T-cell (primary cell): Measurements from ENCODE around the gene PLAAT2. TPM values are rescaled to one million over a fixed set of nuclear protein-coding genes. Genes with fewer than 3 reads are reported as not detected.

ENCODE experiments used
- ATAC-seq, 4 experiments: fragments of 200-7000 bp in 3 of 4; fragments of 150-1000 bp in 1 of 4; cut with Tn5 transposase; replicated peaks in 1 of 4; 1 replicate in 3 of 4; 2 replicates in 1 of 4; pipeline ENCODE4 v1.10.0; 2021; ENCODE audit warnings: moderate library complexity in 3 of 4, mild to moderate bottlenecking in 2 of 4, moderate number of reproducible peaks in 1 of 4
- CTCF ChIA-PET, 2 donors: fragments of 300-600 bp; sonication (Branson Sonifier 250); formaldehyde crosslinking; loops; one replicate each; lab custom pipeline; 2022; ENCODE audit warnings: antibody characterized with exemption in 2 of 2; lab: Charles Lee
- POLR2A ChIA-PET, 2 donors: fragments of 300-600 bp; sonication (Branson Sonifier 250); formaldehyde crosslinking; loops; one replicate each; lab custom pipeline; 2022; ENCODE audit warnings: antibody characterized with exemption in 2 of 2; lab: Charles Lee
- DNase-seq, 35 experiments: peaks; one replicate each; pipeline versions ENCODE4 v3.0.0 to v3.0.0-alpha.2; 2013 to 2023
- H3K27ac ChIP-seq: one replicate; pipeline ENCODE4 v1.5.1; 2013; ENCODE audit warnings: low read length
- H3K27me3 ChIP-seq, 2 experiments: replicated peaks in 1 of 2; 1 replicate in 1 of 2; 2 replicates in 1 of 2; pipeline versions ENCODE4 v1.6.1 to v1.7.0; 2013; ENCODE audit warnings: low read length in 1 of 2, mixed read lengths in 1 of 2; ENCODE audit not compliant: control insufficient read depth in 2 of 2, insufficient read depth in 2 of 2; ENCODE audit errors: extremely low read depth in 1 of 2
- H3K36me3 ChIP-seq, 2 donors: 1 replicate in 1 of 2; 2 replicates in 1 of 2; pipeline versions ENCODE4 v1.6.1 to v1.7.0; 2013; ENCODE audit warnings: low read length in 1 of 2; ENCODE audit not compliant: control insufficient read depth in 2 of 2, insufficient read depth in 1 of 2; ENCODE audit errors: extremely low read depth in 1 of 2
- H3K4me1 ChIP-seq, 2 experiments: 1 replicate in 1 of 2; 2 replicates in 1 of 2; pipeline versions ENCODE4 v1.6.1 to v1.7.0; 2013; ENCODE audit warnings: low read length in 2 of 2, mixed read lengths in 1 of 2; ENCODE audit not compliant: insufficient read depth in 2 of 2, control insufficient read depth in 1 of 2; ENCODE audit errors: extremely low read depth in 1 of 2
- H3K4me3 ChIP-seq, 2 donors: 1 replicate in 1 of 2; 2 replicates in 1 of 2; pipeline versions ENCODE4 v1.5.1 to v1.7.0; 2013; ENCODE audit warnings: mild to moderate bottlenecking in 2 of 2, low read length in 1 of 2, moderate library complexity in 1 of 2; ENCODE audit not compliant: control insufficient read depth in 1 of 2; ENCODE audit errors: extremely low read depth in 1 of 2
- H3K9me3 ChIP-seq: 2 replicates; pipeline ENCODE4 v1.7.0; 2013
- H3K27ac Mint-ChIP-seq, 2 donors: one replicate each; pipeline ENCODE4 v1.8.0; 2020 to 2021; ENCODE audit warnings: mild to moderate bottlenecking in 2 of 2, mixed read lengths in 2 of 2
- H3K27me3 Mint-ChIP-seq, 2 donors: one replicate each; pipeline ENCODE4 v1.8.0; 2021 to 2022; ENCODE audit warnings: mixed read lengths in 2 of 2
- H3K36me3 Mint-ChIP-seq: one replicate; pipeline ENCODE4 v1.8.0; 2021; ENCODE audit warnings: mixed read lengths
- H3K4me1 Mint-ChIP-seq, 3 donors: one replicate each; pipeline ENCODE4 v1.8.0; 2020 to 2022; ENCODE audit warnings: mixed read lengths in 3 of 3, mild to moderate bottlenecking in 1 of 3
- H3K4me3 Mint-ChIP-seq, 3 donors: one replicate each; pipeline ENCODE4 v1.8.0; 2020 to 2022; ENCODE audit warnings: mild to moderate bottlenecking in 3 of 3, mixed read lengths in 3 of 3, moderate library complexity in 3 of 3
- H3K9me3 Mint-ChIP-seq, 3 donors: one replicate each; pipeline ENCODE4 v1.8.0; 2020 to 2022; ENCODE audit warnings: mixed read lengths in 3 of 3
- WGBS: methylation state at CpG from one replicate; pipeline ENCODE4 v1.1.5; 2013; ENCODE audit warnings: missing lambda C conversion rate; ENCODE audit not compliant: insufficient coverage; 5-methylcytosine and 5-hydroxymethylcytosine counted together
- total RNA-seq, 35 experiments: library from RNA in 6 of 35; stranded (reverse) in 6 of 35; fragments of 120-200 nt in 1 of 35; gene quantifications; one replicate each; pipeline versions ENCODE4 v1.2.1 to v1.2.4 and lab custom pipeline; 2013 to 2026

Gene PLAAT2
- total RNA-seq, 5 donors from 2014 or later (not counting 1 experiment from before 2014, with no cell fraction given) = 0.51 to 0.53 TPM; not detected in 3

GRCh38 chr11:63511048-63511748, 52.0 kb downstream of the PLAAT2 start:
- peaks cover 0 to 2% of the 10 kb centered on the region in 2 experiments for H3K4me1 ChIP-seq
- no peak overlapping the region for H3K4me3 ChIP-seq
- no peak overlapping the region for H3K27ac ChIP-seq
- no peak for DNase-seq
- H3K4me1 Mint-ChIP-seq = peaks cover 0 to 9% (median 4%) of the 10 kb centered on the region in 3 donors
- no peaks in the 10 kb centered on the region for H3K9me3 ChIP-seq
- WGBS = 91% methylated on average over 11 of the region's 11 CpGs
- peaks cover 0 to 5% of the 10 kb centered on the region in 2 experiments for H3K27me3 ChIP-seq
- ChIA-PET POLR2A (interaction anchor here in 1 of 2 donors (0.7 kb wide), 1 partner anchor 1494 kb away, joined by 3 read pairs; no protein-coding TSS in a partner anchor), CTCF (no interaction called here)
- ATAC-seq = no peak
- H3K9me3 Mint-ChIP-seq = no peaks in the 10 kb centered on the region
- no peaks in the 10 kb centered on the region for H3K36me3 ChIP-seq
- no peak overlapping the region for H3K27ac Mint-ChIP-seq
- no peak overlapping the region for H3K4me3 Mint-ChIP-seq
- no peaks in the 10 kb centered on the region for H3K27me3 Mint-ChIP-seq
- no peaks in the 10 kb centered on the region for H3K36me3 Mint-ChIP-seq

- CTCF ChIA-PET = no interaction called here
- no peaks in the 10 kb centered on the region for H3K36me3 Mint-ChIP-seq
- H3K27ac Mint-ChIP-seq = no peak overlapping the region
These were observed 52.7 kb downstream of the PLAAT2 start for GRCh38 chr11:63510360-63511047.

GRCh38 chr11:63508745-63509144, 54.4 kb downstream of the PLAAT2 start:
- WGBS = 90% methylated on average over 4 of the region's 12 CpGs
- peaks cover 0 to 7% of the 10 kb centered on the region in 2 experiments for H3K4me1 ChIP-seq

More at GRCh38 chr11:63510360-63511047, 52.7 kb downstream of the PLAAT2 start:
- H3K27me3 ChIP-seq = peaks cover 0 to 5% of the 10 kb centered on the region in 2 experiments
- H3K27ac ChIP-seq = no peak overlapping the region
- POLR2A ChIA-PET = interaction anchor here in 1 of 2 donors (0.6 kb wide), 1 partner anchor 172 kb away, joined by 11 read pairs; no protein-coding TSS in a partner anchor
- DNase-seq (no peak), ATAC-seq (no peak)
- no peaks in the 10 kb centered on the region for H3K9me3 ChIP-seq
- Mint-ChIP-seq H3K4me1 (peaks cover 0 to 11% (median 8%) of the 10 kb centered on the region in 3 donors), H3K4me3 (no peak overlapping the region), H3K27me3 (no peaks in the 10 kb centered on the region), H3K9me3 (no peaks in the 10 kb centered on the region)
- WGBS = 95% methylated on average over 5 of the region's 7 CpGs
- H3K36me3 ChIP-seq = no peaks in the 10 kb centered on the region
- H3K4me1 ChIP-seq = peaks cover 0 to 7% of the 10 kb centered on the region in 2 experiments
- H3K4me3 ChIP-seq = no peak overlapping the region

GRCh38 chr11:63508009-63508408, 55.2 kb downstream of the PLAAT2 start:
- Mint-ChIP-seq H3K27me3 (no peaks in the 10 kb centered on the region), H3K27ac (no peak overlapping the region), H3K4me1 (peaks cover 0 to 15% (median 8%) of the 10 kb centered on the region in 3 donors), H3K4me3 (no peak overlapping the region), H3K36me3 (no peaks in the 10 kb centered on the region), H3K9me3 (no peaks in the 10 kb centered on the region)
- Histone ChIP-seq H3K27me3 (peaks cover 0 to 5% of the 10 kb centered on the region in 2 experiments), H3K27ac (no peak overlapping the region), H3K4me1 (peaks cover 0 to 7% of the 10 kb centered on the region in 2 experiments), H3K4me3 (no peak overlapping the region), H3K9me3 (no peaks in the 10 kb centered on the region), H3K36me3 (no peaks in the 10 kb centered on the region)
- peak in 2 of 35 experiments; percentile 15 to 19 for DNase-seq
- no peak for ATAC-seq
- ChIA-PET CTCF (no interaction called here), POLR2A (no interaction called here)
- WGBS = 100% methylated on average over 3 of the region's 3 CpGs

More at GRCh38 chr11:63508745-63509144, 54.4 kb downstream of the PLAAT2 start:
- Mint-ChIP-seq H3K4me3 (no peak overlapping the region), H3K27me3 (no peaks in the 10 kb centered on the region), H3K36me3 (no peaks in the 10 kb centered on the region), H3K9me3 (no peaks in the 10 kb centered on the region), H3K27ac (no peak overlapping the region), H3K4me1 (peaks cover 0 to 14% (median 8%) of the 10 kb centered on the region in 3 donors)
- no peak for DNase-seq
- H3K36me3 ChIP-seq = no peaks in the 10 kb centered on the region
- POLR2A ChIA-PET = no interaction called here
- no peak overlapping the region for H3K27ac ChIP-seq
- no peak overlapping the region for H3K4me3 ChIP-seq
- peaks cover 0 to 5% of the 10 kb centered on the region in 2 experiments for H3K27me3 ChIP-seq
- CTCF ChIA-PET = no interaction called here
- H3K9me3 ChIP-seq = no peaks in the 10 kb centered on the region
- no peak for ATAC-seq

- ATAC-seq (no peak), DNase-seq (no peak)
- H3K9me3 Mint-ChIP-seq = no peaks in the 10 kb centered on the region
- H3K27me3 Mint-ChIP-seq = no peaks in the 10 kb centered on the region
- Histone ChIP-seq H3K27me3 (peaks cover 0 to 5% of the 10 kb centered on the region in 2 experiments), H3K4me1 (peaks cover 0 to 8% of the 10 kb centered on the region in 2 experiments), H3K36me3 (no peaks in the 10 kb centered on the region), H3K27ac (no peak overlapping the region), H3K9me3 (no peaks in the 10 kb centered on the region), H3K4me3 (no peak overlapping the region)
- peaks cover 1 to 17% (median 8%) of the 10 kb centered on the region in 3 donors for H3K4me1 Mint-ChIP-seq
- CTCF ChIA-PET = interaction anchor here in 1 of 2 donors (0.6 kb wide), 1 partner anchor 463 kb away, joined by 4 read pairs; no protein-coding TSS in a partner anchor
- POLR2A ChIA-PET = no interaction called here
- no peaks in the 10 kb centered on the region for H3K36me3 Mint-ChIP-seq
- no peak overlapping the region for H3K4me3 Mint-ChIP-seq
- WGBS = 86% methylated on average over 1 of the region's 2 CpGs
- no peak overlapping the region for H3K27ac Mint-ChIP-seq
These were observed 55.7 kb downstream of the PLAAT2 start for GRCh38 chr11:63507511-63507910.

- Histone ChIP-seq H3K4me3 (no peak overlapping the region), H3K9me3 (no peaks in the 10 kb centered on the region), H3K4me1 (peaks cover 0 to 15% of the 10 kb centered on the region in 2 experiments), H3K36me3 (no peaks in the 10 kb centered on the region), H3K27ac (no peak overlapping the region), H3K27me3 (peaks cover 0 to 5% of the 10 kb centered on the region in 2 experiments)
- H3K4me3 Mint-ChIP-seq = no peak overlapping the region
- H3K9me3 Mint-ChIP-seq = no peaks in the 10 kb centered on the region
- DNase-seq (no peak), ATAC-seq (no peak)
- WGBS = no CpG with 5 or more reads among the region's 2 CpGs
- no peaks in the 10 kb centered on the region for H3K27me3 Mint-ChIP-seq
- ChIA-PET POLR2A (no interaction called here), CTCF (no interaction called here)
- peaks cover 7 to 22% (median 15%) of the 10 kb centered on the region in 3 donors for H3K4me1 Mint-ChIP-seq
- H3K36me3 Mint-ChIP-seq = no peaks in the 10 kb centered on the region
- H3K27ac Mint-ChIP-seq = no peak overlapping the region
These were observed 56.3 kb downstream of the PLAAT2 start for GRCh38 chr11:63506876-63507275.
